Activated naive CD8-positive, alpha-beta T cell treated with anti-CD3 and anti-CD28 coated beads, Interleukin-2, amount 50 U/mL, for 16 hours (primary cell): ENCODE results near the gene MCOLN2.
"Not testable (repeated sequence)": the region's sequence is repeated elsewhere in the genome, so short reads cannot be mapped to it uniquely, and the experiment has no call there.

Experiments
- DNase-seq: peaks from one replicate; pipeline ENCODE4 v3.0.0-alpha.2; 2020; ENCODE audit warnings: low read depth, low spot score

The MCOLN2 gene

DNA sequence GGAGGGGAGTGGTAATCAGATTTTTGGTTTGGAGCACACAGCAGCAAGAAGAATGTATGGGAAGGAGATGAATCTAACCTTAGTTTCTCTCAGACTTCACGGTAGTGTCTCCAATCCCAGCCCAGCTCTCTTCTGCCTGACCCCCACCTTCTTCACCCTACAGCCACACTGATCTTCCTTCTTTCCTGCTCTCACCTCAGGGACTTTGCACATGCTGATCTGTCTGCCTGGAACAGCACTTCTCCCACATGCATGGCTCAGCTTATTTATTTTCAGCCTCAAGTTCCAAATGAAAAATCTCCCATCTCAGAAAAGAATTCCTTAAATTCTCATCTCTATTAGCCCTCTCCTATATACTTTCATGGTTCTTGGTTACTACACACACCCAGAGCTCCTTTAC is 55.1 kb downstream of the MCOLN2 start:
- no peak for DNase-seq

DNA sequence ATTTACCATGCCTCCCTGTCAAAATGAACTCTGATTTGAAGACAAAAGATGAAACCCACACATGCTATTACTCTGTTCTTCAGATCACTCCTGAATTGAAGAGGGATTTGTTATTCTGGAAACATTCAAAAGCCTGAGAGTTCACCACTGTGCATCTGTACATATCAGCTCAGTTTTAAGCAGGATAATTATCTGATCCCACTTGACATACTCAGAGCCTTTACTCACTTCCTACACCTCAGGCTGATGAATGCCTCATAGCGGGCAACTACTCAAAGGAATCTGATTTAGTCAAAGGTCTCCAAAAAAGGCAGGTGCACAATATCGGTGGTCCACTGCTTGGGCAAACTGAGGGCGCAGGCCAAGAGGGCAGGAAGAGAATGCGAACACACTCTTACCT is 56.4 kb downstream of the MCOLN2 start:
- DNase-seq, result no peak

DNA sequence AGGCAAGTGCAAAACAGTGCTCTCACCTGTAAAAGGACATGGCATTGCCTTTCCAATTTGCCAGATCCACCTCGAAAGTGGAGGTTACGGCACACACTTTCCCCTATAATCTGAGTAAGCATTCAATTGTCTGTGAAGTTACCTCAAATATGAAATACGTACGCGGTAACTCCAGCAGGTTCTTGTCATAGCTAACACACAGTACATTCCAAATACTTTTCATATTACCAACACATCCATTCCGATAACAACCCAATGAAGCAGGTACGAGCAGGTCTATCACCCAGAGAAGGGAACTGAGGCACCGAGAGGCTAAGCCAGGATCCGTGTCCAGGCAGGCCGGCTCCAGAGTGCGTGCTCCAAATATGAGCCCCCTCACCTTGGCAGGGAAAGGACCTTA is 57.2 kb downstream of the MCOLN2 start:
- DNase-seq, result no peak

DNA sequence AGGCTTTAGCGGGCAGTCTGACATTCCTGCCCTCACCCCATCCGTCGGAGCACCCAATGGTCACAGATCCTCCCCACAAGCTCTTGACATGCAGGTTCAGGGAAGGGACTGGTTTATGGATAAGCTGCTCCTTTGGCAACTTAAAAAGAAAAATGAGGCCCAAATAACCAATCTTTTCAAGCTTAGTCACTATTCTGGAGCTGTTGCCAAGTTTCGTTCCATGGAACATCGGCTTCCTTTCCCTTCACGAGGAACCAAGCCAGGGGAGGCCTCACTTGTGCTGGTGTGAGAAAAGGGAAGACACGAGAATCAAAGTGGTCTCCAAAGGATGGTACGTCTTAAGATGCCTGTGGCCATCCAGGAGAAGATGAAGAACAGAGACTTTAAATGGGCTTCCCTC is 57.8 kb downstream of the MCOLN2 start:
- no peak for DNase-seq

DNA sequence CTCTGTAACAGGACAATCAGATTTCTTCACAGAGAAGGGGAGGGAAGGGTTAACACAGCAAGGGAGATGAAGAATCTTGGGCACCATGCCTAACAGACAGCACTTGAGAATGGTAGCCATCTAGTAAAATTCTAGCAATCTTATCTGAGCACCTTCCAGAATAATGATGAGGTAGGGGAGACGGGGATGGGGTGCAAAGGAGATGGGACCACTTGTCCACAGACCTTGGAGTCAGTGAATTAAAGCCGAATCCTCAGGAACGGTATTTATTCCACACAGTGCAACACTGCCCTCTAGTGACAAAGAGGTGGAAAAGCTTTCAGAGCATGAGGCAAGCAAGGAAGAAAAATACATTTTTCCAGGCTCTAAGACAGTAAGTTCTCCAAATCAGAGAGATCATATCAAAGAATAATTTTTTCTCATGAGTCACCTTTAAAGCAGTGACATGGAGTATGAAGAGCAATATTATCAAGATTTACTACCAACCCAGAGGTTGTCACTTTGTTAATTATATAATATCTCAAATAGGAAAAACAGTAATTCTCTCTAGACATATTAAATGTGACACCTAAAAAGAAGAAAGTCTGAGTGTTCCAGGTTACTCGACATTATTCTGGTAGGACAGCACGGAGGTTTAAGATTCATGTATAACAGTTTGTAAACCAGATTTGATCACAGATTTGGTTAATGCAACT is 60.6 kb downstream of the MCOLN2 start:
- no peak for DNase-seq

DNA sequence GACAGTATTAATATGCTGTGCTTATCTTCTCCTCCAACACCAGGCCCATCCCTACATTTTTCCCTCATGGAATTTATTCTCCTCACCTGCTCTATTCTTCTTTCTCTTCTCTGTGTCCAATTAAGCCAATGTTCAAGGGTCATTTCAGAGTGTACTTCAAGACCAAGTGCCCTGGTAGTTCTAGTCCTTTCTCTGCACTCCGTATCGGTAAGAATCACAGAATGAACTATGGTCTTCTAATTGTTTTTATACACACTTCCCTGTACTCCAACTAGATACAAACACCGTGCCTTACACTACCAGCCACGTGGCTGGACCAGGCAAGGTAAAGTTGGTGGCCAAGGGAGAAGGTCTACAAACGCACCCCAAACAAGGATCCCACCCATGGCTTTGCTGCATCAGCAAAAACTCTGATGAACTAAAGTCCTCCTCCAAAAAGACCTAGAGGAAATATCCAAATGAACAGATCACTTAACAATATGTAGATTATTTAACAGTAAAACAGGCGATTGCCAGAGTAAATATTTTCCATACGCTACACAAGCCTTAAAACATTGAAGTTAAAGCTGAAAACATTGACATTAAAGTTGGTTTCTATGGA is 63.8 kb downstream of the MCOLN2 start:
- DNase-seq, result no peak

DNA sequence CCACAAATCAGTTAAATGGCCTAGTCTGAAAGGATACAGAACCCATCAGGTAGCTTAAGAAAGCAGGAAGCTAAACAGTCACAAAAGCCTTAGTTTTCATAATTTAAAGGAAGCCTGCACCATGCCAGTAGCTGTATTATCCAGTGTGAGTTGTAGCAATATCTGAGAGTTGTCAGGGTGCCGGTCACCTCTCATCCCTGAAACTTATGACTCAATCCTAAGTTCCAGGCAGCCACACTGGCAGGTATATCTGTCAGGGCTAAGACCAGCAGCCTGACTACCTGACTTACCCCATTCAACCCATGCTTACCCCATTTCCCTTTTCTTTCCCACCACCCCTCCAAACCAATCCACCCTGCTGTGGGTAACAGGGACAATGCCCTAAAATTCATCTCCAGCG is 66.1 kb downstream of the MCOLN2 start:
- no peak for DNase-seq

DNA sequence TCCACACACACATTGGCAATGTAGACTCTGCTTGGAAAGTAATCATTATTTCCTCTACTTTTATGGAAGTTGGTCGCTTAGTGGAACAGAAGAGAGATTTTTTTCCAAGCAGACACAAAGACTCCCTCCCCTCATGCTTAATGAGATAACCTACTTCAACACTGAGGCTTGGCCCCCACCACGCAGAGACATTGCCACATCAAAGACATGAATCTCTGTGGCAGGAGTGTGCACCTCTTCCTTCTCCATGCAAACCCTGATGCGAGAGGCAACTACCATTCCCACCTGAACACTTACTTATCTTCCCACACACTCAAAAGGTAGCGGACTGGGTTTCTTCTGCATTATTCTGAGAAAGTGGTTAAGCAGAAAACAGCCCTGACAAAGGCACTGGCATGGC is 66.6 kb downstream of the MCOLN2 start:
- no peak for DNase-seq

DNA sequence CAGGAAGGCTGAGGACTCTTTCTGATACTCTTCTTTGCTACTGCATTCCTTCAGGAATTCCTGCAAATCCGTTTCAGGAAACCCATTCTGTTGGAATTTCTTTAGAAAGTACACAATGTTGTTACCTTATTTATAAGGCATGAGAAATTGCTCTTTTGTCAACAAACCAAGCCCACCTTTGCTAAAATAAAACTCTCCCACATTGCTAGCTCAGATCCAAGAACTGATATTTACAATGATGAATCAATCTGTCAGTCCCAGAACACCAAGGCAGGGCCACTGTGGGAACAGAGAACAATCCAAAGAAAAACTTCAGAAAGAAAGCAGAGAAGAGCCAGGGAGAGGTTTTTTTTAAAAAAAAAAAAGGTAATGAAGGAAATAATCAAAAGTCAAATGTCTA is 67.3 kb downstream of the MCOLN2 start:
- no peak for DNase-seq

DNA sequence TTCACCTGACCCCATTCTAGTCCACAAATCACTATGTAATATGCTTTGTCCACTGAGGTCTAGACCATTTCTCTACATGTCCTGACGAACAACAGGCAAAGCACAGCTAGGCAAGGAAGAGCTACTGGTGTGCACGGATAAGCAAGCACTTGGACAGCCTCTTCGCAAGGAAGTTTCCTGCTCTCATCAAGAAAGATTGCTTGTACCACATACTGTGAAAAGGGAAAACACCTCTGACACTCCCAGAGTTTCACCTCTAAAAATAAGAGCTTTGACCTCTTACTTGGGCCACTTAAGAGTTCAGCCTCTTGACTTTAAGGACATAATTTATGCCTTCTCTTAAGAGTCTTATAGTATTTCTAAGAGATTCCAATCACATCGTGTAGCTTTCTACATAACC is 67.9 kb downstream of the MCOLN2 start:
- no peak for DNase-seq

DNA sequence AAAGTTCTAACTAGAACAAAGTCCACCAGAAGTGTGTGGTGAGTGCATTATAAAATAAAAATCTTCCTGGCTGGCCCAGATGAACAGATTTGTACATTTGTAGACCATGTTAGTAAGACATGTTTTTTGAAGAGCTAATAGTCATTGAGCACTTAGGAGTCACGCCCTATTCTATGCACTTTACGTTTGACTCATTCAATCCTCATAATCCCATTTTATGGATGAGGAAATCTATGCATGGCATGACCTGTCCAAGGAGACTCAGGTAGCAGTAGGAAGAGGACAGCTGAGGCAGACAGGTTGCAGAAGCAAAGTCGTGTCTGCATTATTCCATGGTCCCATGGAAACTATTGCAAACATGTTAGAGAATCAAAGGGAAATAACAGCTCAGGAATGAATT is 73.6 kb downstream of the MCOLN2 start:
- DNase-seq, result no peak

DNA sequence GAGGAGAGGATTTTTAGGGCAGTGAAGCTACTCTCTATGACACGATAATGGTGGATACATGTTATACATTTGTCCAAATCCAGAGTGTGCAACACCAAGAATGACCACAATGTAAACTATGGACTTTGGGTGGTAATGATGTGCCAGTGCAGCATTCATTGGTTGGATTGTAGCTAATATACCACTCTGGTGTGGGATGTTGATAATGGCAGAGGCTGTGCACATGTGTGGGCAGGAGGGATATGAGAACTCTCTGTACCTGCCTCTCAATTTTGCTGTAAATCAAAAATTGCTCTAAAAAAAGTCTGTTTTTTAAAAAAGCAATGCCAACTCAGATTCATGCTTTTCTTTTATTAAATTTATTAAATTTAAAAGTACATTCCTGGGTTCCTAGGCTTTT is 76.8 kb downstream of the MCOLN2 start:
- DNase-seq, result no peak

DNA sequence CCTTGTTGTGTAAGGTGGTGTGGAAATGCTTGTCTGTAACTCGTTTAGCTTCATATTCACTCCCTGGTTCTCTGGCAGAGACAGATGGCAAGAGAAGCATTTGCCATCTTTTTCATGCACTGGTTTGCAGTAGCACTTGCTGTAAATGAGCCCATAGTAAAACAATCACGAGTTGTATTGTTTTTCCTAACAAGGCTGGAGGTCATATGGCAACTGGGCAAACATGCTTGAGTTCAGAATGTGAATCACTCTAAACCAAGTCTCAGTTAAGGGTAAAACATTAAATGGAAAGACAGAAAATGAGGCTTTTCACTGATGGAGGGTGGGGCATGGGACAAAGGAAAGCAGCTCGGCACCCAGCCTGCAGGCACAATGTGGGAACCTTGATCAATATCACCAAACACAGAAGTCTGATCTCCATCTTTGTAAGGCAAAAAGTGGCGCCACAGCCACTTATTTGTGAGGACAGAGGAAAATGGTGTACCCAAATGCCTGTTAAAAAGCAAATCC is 77.4 kb downstream of the MCOLN2 start:
- no peak for DNase-seq

DNA sequence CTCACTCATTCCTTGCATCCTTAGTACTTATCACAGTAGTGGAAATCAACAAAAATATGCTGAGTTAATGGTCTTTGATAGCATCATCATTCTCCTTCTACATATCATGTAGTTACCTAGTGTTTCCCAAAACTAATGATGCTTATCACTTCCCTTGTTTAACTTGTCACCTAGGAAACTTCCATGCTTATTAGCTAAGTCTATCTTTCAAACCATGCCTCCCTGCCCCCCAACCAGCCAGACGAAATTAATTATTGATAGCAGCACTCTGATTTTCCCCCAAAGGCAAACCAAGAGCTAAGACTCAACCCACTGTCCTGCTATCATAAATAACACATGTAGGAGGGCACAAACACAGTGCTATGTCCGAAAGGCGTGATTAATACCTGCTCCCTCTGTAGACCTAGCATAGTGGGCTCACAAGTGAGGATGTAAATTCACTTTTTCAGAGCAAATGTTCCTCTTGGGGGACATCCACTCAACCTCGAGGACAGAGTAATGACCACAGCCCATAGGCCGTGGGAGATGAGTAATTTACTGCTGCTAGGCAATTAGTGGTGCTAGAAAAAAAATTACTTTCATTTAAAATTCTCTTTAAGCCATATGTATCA is 78.1 kb downstream of the MCOLN2 start:
- DNase-seq, result no peak

DNA sequence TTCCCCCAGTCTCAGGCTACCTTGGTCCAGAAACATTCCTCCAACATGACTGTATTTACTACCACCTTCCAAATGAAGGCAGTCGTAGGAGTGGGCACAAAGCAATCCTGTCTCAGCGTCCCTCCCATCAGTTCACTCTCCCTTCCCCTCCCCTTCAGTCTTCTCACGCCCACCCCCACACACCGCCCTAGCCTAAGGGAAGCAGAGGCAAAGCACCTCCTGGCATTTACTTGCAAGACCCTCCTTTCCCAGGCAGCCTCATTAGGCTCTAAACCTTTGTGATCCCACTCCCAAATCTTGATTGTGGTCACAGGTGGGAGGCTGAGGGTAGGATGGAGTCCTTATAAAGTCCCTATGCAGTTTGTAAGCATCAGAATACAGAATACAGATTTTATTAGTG is 80.0 kb downstream of the MCOLN2 start:
- DNase-seq, result no peak

DNA sequence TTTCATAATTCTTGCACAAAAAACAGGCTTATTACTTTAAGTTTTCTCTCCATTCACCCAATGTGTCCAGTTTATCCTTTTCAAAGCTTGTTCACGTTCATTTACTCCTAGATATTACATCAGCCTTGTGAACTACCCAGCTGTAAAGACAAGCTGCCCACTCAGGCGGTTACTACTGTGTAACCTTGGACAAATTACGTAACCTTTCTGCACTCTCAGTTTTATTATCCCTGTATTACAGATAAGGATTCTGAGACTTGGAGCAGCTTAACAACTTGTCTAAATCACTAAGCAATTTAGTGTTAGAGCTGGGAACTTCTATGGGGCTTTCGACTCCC is 83.4 kb downstream of the MCOLN2 start:
- DNase-seq, result no peak

DNA sequence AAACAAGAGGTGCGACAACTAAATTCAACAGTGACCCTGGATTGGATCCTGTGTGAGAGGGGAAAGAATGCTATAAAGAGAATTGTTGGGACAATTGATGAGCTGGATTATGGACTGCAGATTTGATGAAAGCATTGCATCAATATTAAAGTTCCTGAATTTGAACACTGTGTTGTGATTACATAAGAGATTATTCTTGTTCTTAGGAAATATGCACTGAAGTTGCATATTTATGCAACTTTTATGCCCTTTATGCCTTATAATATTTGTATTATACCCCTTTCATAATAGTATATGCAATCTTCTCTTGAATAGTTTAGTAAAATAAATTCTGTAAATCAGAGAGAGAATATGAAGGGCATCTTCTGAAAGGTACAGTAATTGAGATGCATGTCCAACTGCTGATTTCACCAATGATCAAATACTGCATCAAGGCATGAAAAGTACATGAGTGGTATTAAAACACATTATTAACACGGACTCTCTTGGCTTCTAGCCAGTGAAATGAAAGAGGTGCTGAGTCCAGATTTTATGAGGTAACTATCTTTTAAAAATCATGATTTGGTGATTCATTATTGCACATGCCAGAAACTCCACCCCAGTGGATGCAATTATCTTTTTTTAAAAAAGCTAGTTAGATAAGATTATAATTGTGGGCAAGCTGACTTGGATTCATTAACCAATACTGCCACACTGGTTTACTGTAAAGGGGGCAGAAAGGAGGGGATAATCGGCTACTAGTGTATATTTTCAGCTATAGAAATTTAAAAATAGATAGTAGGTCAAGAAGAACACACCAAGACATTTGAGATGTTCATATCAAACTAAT is 84.0 kb downstream of the MCOLN2 start:
- no peak for DNase-seq

DNA sequence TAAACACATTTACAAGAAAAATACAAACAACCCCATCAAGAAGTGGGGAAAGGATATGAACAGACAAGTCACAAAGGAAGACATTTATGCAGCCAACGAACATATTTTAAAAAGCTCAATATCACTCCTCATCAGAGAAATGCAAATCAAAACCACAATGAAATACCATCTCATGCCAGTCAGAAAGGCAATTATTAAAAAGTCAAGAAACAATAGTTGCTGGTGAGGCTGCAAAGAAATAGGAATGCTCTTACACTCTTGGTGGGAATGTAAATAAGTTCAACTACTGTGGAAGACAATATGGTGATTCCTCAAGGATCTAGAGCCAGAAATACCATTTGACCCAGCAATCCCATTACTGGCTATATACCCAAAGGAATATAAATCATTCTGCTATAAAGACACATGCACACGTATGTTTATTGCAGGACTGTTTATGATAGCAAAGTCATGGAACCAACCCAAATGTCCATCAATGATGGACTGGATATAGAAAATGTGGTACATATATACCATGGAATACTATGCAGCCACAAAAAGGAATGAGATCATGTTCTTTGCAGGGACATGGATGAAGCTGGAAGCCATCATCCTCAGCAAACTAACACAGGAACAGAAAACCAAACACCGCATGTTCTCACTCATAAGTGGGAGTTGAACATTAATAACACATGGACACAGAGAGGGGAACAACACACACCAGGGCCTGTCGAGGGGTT is 88.0 kb downstream of the MCOLN2 start:
- DNase-seq, result not testable (repeated sequence)

DNA sequence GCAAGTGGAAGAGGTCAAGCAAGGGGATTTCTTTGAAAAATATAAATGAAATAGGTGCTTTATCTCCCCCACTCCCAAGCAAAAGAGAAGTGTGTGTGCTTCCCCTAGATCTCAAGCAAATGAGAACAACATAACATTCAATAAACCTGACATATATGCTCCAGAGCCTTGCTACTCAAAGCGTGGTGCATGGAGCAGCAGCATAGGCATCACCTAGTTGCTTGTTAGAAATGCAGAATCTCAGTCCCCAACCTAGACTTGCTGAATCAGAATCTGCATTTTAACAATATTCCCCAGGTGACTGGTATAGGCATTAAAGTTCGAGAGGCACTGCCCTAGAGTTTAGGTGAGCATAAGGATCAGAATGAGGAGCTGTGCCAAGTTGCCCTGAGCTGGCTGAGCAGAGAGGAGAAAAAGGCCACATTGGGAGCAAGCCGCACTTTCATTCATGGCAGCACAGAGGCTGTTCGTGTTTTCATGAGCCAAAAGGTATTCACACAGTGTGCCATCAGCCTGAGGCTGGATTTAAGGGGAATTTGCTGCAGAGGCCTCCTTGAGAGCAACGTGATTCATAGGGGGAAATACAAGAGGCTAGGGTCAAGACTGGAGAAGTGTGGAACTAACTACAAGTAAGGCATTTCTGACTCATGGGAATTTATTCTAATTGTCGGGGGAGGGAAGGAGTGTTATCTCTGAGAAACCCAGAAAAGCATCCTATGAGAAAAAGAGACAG is 89.7 kb downstream of the MCOLN2 start:
- DNase-seq, result no peak

DNA sequence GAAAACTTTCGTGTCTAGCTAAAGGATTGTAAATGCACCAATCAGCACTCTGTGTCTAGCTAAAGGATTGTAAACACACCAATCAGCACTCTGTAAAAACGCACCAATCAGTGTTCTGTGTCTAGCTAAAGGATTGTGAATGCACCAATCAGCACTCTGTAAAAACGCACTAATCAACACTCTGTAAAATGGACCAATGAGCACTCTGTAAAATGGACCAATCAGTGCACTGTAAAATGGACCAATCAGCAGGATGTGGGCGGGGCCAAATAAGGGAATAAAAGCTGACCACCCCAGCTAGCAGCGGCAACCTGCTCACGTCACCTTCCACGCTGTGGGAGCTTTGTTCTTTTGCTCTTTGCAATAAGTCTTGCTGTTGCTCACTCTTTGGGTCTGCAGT is 94.2 kb downstream of the MCOLN2 start:
- DNase-seq, result not testable (repeated sequence)

DNA sequence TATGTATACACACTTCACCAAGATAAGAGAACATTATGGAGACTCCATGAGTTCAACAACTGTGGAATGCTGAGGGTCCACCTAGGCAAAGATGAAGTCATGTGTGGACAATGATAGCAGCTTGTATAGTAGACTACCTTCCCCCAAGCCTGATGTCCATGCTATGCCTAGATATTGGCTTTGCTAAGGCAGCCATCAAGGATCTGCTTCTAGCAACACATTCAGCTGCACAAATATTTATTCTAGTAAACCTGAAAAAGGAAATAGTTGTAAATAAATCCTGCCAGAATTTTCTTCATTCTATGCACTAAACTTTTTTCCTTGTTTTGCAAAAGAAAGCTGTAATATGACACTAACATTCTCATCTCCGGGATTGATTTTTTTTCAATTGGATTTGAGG is 96.9 kb downstream of the MCOLN2 start:
- no peak for DNase-seq
